WERI-Rb-1 (cell line): ENCODE results near the gene MSH5.

Experiments
- DNase-seq: peaks from one replicate; pipeline ENCODE4 v3.0.0-alpha.2; 2020
- H3K27ac ChIP-seq: fragments of 250-450 bp; sonication (Bioruptor Pico); 2 replicates; pipeline ENCODE4 v1.5.1; 2020; ENCODE audit warnings: mild to moderate bottlenecking, moderate library complexity
- H3K27me3 ChIP-seq: fragments of 250-450 bp; sonication (Bioruptor Pico); 2 replicates; pipeline ENCODE4 v1.5.1; 2021; ENCODE audit warnings: mild to moderate bottlenecking, low read depth, moderate library complexity; ENCODE audit not compliant: insufficient read depth, severe bottlenecking
- H3K36me3 ChIP-seq: fragments of 250-450 bp; sonication (Bioruptor Pico); 2 replicates; pipeline ENCODE4 v1.5.1; 2020; ENCODE audit warnings: mild to moderate bottlenecking, moderate library complexity
- H3K4me3 ChIP-seq: 2 replicates; pipeline ENCODE4 v1.5.1; 2011; ENCODE audit warnings: low read depth, mild to moderate bottlenecking, control low read depth, low read length
- H3K9me3 ChIP-seq: fragments of 250-450 bp; sonication (Bioruptor Pico); 2 replicates; pipeline ENCODE4 v1.5.1; 2021; ENCODE audit warnings: mild to moderate bottlenecking, moderate library complexity; ENCODE audit not compliant: severe bottlenecking
- TF ChIP-seq, protein P1 (sequence below): IDR thresholded peaks from 2 replicates; pipeline ENCODE4 v1.5.1; 2011; ENCODE audit warnings: low read depth, mild to moderate bottlenecking, control low read depth, inconsistent platforms, low read length

MSH5 gene

GRCh38 chr6:31702405-31702818, 37.4 kb upstream of the MSH5 start:
- H3K27ac ChIP-seq = peak overlapping the region; percentile 82
- H3K4me3 ChIP-seq = peak overlapping the region; percentile 84
- H3K36me3 ChIP-seq = peaks cover 34% of the 10 kb centered on the region
- H3K27me3 ChIP-seq = no peaks in the 10 kb centered on the region
- DNase-seq = no peak
- H3K9me3 ChIP-seq = no peaks in the 10 kb centered on the region
- TF ChIP-seq, protein P1, sequence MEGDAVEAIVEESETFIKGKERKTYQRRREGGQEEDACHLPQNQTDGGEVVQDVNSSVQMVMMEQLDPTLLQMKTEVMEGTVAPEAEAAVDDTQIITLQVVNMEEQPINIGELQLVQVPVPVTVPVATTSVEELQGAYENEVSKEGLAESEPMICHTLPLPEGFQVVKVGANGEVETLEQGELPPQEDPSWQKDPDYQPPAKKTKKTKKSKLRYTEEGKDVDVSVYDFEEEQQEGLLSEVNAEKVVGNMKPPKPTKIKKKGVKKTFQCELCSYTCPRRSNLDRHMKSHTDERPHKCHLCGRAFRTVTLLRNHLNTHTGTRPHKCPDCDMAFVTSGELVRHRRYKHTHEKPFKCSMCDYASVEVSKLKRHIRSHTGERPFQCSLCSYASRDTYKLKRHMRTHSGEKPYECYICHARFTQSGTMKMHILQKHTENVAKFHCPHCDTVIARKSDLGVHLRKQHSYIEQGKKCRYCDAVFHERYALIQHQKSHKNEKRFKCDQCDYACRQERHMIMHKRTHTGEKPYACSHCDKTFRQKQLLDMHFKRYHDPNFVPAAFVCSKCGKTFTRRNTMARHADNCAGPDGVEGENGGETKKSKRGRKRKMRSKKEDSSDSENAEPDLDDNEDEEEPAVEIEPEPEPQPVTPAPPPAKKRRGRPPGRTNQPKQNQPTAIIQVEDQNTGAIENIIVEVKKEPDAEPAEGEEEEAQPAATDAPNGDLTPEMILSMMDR = no peak

DNA sequence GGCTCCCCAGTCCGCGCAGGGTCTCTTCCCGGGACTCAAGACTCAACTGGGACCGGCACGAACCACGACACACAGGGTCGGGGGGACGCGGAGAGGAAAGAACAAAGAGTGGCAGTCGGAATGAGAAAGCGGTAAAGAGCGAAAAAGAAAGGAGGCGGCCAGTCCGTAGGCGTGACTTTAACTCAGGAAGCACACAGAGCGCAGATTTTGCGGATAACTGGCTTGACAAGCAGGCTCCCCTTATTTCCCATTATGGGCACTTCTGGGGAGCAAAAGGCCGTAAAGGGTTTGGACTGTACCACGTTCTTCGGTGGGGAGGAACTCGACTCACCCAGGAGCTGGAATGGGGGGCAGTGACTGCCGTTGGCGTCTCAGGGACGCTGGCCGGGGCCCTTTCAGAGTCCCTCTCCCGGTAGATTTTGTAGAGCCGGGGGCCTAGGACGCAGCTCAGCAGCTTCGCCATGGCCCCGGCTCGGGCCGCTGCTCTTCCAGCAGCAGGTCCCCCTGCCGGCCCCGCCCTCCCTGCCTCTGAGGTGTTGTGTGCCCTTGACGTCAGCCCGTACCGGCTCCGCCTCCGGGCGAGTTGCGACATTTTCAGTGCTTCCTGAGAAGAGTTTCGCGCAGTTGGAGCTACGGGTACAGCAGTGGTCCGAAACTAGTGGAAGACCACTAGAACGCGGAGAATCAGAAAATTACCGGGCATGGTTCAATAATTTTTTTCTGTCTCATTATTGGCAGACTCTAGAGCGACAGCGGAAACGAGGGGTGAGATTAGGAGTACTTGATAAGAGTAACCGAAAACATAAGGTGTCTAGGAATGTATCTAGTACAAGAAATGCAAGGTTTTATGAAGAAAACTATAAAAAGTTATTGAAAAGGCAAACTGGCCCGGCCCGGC, 36.7 kb upstream of the MSH5 start, which contains the start of gene ABHD16A:
ABHD16A (minus strand) TSS at position 506 of the 898 bp plus-strand sequence; CDS start at position 463, 43 bp downstream.
- Histone ChIP-seq H3K9me3 (no peaks in the 10 kb centered on the region), H3K4me3 (peak within 1 kb of the TSS; percentile 84), H3K36me3 (peaks cover 27% of the 10 kb centered on the region), H3K27ac (peak within 1 kb of the TSS; percentile 82), H3K27me3 (no peaks in the 10 kb centered on the region)
- peak; percentile 100 for DNase-seq
- TF ChIP-seq, protein P1 = no peak

GRCh38 chr6:31705931-31706330, 33.9 kb upstream of the MSH5 start:
- TF ChIP-seq, protein P1 = no peak
- DNase-seq = no peak
- Histone ChIP-seq H3K4me3 (no peak overlapping the region), H3K27me3 (no peaks in the 10 kb centered on the region), H3K27ac (no peak overlapping the region), H3K36me3 (peaks cover 6% of the 10 kb centered on the region), H3K9me3 (no peaks in the 10 kb centered on the region)

GRCh38 chr6:31706599-31706998, 33.2 kb upstream of the MSH5 start, which contains the start of gene LY6G6F:
Gene LY6G6F, plus strand, starts transcription at chr6:31706866. Its CDS starts 41 bp downstream, at chr6:31706907.
- Histone ChIP-seq H3K4me3 (no peak within 1 kb of the TSS), H3K27ac (no peak within 1 kb of the TSS), H3K9me3 (no peaks in the 10 kb centered on the region), H3K36me3 (peaks cover 1% of the 10 kb centered on the region), H3K27me3 (no peaks in the 10 kb centered on the region)
- DNase-seq = no peak
- TF ChIP-seq, protein P1 = no peak

DNA sequence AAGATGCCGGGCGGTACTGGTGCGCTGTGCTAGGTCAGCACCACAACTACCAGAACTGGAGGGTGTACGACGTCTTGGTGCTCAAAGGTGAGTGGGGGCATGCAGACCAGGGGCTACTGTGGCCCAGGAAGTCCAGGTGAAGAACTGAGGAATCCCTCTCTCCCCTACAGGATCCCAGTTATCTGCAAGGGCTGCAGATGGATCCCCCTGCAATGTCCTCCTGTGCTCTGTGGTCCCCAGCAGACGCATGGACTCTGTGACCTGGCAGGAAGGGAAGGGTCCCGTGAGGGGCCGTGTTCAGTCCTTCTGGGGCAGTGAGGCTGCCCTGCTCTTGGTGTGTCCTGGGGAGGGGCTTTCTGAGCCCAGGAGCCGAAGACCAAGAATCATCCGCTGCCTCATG, 32.1 kb upstream of the MSH5 start:
- TF ChIP-seq, protein P1 = no peak
- H3K27me3 ChIP-seq = no peaks in the 10 kb centered on the region
- no peaks in the 10 kb centered on the region; the same call in 1 of the 2 replicates for H3K36me3 ChIP-seq
- no peak overlapping the region for H3K4me3 ChIP-seq
- no peaks in the 10 kb centered on the region for H3K9me3 ChIP-seq
- no peak for DNase-seq
- H3K27ac ChIP-seq = no peak overlapping the region
